22Rv1 (cell line): Measurements from ENCODE around the gene FHL3.

Experiments used
- H3K27ac ChIP-seq: fragments of 450-650 bp; 2 replicates; pipeline ENCODE4 v1.5.1; 2017
- ZFX ChIP-seq: fragments of 450-650 bp; IDR thresholded peaks from 2 replicates; pipeline ENCODE4 v1.6.1; 2017; ENCODE audit warnings: antibody characterized with exemption, borderline replicate concordance
- TF ChIP-seq, protein P1 (sequence below): fragments of 450-650 bp; IDR thresholded peaks from 2 replicates; pipeline ENCODE4 v1.5.1; 2017; ENCODE audit warnings: mild to moderate bottlenecking

The FHL3 gene

DNA sequence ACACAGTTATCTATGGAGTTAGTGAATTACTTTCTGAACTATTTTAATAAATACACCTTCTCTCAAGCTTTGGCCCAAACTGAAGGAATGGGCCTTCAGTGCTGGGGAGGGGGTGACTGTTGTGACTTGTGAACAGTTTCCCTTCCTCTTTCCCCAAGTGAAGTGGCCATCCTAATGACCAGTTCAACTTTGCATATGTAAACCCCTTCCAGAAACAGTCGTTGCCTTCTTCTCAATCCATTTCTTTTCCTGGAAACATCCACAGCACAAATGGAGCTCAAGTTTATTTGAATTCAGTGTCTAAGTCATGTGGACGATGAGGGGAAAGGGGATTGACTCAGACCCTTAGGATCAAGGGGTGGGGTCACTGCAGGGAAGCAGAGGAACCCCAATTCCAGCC is 57.1 kb downstream of the FHL3 start:
- no peak overlapping the region for H3K27ac ChIP-seq
- no peak for TF ChIP-seq ZFX

DNA sequence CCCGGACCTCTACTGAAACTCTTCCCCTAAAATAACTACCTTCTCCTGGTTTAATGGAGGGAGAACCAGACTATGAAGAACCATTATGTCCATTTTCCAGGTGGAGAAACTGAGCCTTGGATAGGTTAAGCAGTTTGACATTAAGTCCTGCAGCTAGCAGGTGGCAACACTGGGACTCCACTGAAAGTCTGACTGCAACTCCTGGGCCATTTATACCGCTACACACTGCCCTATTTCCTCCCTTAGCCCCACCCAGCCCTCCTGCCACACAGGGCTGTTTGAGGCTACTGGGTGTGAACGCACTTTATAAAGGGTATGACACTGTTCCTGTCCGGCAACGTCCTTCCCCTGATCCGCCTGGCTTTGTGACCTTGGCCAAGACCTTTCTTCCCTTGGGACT is 58.0 kb downstream of the FHL3 start:
- H3K27ac ChIP-seq = no peak overlapping the region
- TF ChIP-seq, protein P1, sequence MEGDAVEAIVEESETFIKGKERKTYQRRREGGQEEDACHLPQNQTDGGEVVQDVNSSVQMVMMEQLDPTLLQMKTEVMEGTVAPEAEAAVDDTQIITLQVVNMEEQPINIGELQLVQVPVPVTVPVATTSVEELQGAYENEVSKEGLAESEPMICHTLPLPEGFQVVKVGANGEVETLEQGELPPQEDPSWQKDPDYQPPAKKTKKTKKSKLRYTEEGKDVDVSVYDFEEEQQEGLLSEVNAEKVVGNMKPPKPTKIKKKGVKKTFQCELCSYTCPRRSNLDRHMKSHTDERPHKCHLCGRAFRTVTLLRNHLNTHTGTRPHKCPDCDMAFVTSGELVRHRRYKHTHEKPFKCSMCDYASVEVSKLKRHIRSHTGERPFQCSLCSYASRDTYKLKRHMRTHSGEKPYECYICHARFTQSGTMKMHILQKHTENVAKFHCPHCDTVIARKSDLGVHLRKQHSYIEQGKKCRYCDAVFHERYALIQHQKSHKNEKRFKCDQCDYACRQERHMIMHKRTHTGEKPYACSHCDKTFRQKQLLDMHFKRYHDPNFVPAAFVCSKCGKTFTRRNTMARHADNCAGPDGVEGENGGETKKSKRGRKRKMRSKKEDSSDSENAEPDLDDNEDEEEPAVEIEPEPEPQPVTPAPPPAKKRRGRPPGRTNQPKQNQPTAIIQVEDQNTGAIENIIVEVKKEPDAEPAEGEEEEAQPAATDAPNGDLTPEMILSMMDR = no peak
- TF ChIP-seq ZFX = no peak
